ENCODE results near the gene MRPL36.

Gene MRPL36

GRCh38 chr5:1831677-1832313 lies 32.2 kb upstream of the MRPL36 start:
- DNase-seq (ENCODE audit: low read depth in 1 of 2, low spot score in 1 of 2) = no peak
- TF ChIP-seq GABPA (IDR thresholded peaks at IDR 0.05; ENCODE audit: low read depth) = no peak
- no peak for TF ChIP-seq CTCF (IDR thresholded peaks at IDR 0.05; ENCODE audit: insufficient read depth, low read length)
- no peak for TF ChIP-seq POLR2AphosphoS5 (IDR thresholded peaks at IDR 0.05; ENCODE audit: low read depth)
- no peak for TF ChIP-seq SPI1 (IDR thresholded peaks at IDR 0.05; ENCODE audit: borderline replicate concordance, low read depth)
- Histone ChIP-seq H3K4me3 (replicated peaks; ENCODE audit: insufficient read depth, low read length) (no peak overlapping the region), H3K27me3 (ENCODE audit: insufficient read depth, poor library complexity, severe bottlenecking) (no peaks in the 10 kb centered on the region), H3K27ac (replicated peaks) (no peak overlapping the region)

GRCh38 chr5:1831257-1831656 lies 31.6 kb upstream of the MRPL36 start:
- Histone ChIP-seq H3K27me3 (ENCODE audit: insufficient read depth, poor library complexity, severe bottlenecking) (no peaks in the 10 kb centered on the region), H3K4me3 (replicated peaks; ENCODE audit: insufficient read depth, low read length) (no peak overlapping the region), H3K27ac (replicated peaks) (no peak overlapping the region)
- no peak for DNase-seq (ENCODE audit: low read depth in 1 of 2, low spot score in 1 of 2)
- no peak for TF ChIP-seq CTCF (IDR thresholded peaks at IDR 0.05; ENCODE audit: insufficient read depth, low read length)

- Histone ChIP-seq H3K27me3 (ENCODE audit: insufficient read depth, poor library complexity, severe bottlenecking) (no peaks in the 10 kb centered on the region), H3K27ac (replicated peaks) (no peak overlapping the region), H3K4me3 (replicated peaks; ENCODE audit: insufficient read depth, low read length) (no peak overlapping the region)
- no peak for DNase-seq (ENCODE audit: low read depth in 1 of 2, low spot score in 1 of 2)
- TF ChIP-seq POLR2AphosphoS5 (IDR thresholded peaks at IDR 0.05; ENCODE audit: low read depth) (no peak), REST (IDR thresholded peaks at IDR 0.05; ENCODE audit: insufficient replicate concordance, low read depth) (no peak), SPI1 (IDR thresholded peaks at IDR 0.05; ENCODE audit: borderline replicate concordance, low read depth) (no peak), GABPA (IDR thresholded peaks at IDR 0.05; ENCODE audit: low read depth) (no peak), CTCF (IDR thresholded peaks at IDR 0.05; ENCODE audit: insufficient read depth, low read length) (no peak)
Measured at GRCh38 chr5:1830571-1831228, 31.1 kb upstream of the MRPL36 start.

GRCh38 chr5:1827886-1828397 lies 28.3 kb upstream of the MRPL36 start:
- Histone ChIP-seq H3K4me3 (replicated peaks; ENCODE audit: insufficient read depth, low read length) (no peak overlapping the region), H3K27me3 (ENCODE audit: insufficient read depth, poor library complexity, severe bottlenecking) (no peaks in the 10 kb centered on the region), H3K27ac (replicated peaks) (no peak overlapping the region)
- no peak for DNase-seq (ENCODE audit: low read depth in 1 of 2, low spot score in 1 of 2)
- TF ChIP-seq GABPA (IDR thresholded peaks at IDR 0.05; ENCODE audit: low read depth) (no peak), CTCF (IDR thresholded peaks at IDR 0.05; ENCODE audit: insufficient read depth, low read length) (no peak), SPI1 (IDR thresholded peaks at IDR 0.05; ENCODE audit: borderline replicate concordance, low read depth) (no peak), REST (IDR thresholded peaks at IDR 0.05; ENCODE audit: insufficient replicate concordance, low read depth) (no peak), POLR2AphosphoS5 (IDR thresholded peaks at IDR 0.05; ENCODE audit: low read depth) (no peak)

Measured in HL-60 (cell line).